Measurements from ENCODE around the gene FOXE3.

DNA sequence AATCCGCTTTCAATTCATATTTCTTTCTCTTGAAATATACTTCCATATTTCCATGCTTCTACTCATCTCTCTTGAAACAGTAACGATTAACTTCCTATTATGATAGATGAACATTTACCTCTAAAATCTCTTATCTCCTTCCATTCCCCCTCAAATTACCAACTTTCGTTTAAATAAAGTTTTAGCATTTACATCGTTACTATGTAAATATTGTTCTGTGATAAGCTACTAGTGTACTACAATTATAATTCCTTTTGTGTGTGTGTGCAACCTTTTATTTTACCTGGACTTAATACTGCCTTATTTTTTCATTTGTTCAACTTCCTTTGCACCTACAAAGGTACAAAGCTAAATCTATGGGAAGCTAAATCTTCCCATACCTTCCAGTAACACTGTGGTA is 4.5 kb downstream of the FOXE3 start:
- TF ChIP-seq, protein P1, sequence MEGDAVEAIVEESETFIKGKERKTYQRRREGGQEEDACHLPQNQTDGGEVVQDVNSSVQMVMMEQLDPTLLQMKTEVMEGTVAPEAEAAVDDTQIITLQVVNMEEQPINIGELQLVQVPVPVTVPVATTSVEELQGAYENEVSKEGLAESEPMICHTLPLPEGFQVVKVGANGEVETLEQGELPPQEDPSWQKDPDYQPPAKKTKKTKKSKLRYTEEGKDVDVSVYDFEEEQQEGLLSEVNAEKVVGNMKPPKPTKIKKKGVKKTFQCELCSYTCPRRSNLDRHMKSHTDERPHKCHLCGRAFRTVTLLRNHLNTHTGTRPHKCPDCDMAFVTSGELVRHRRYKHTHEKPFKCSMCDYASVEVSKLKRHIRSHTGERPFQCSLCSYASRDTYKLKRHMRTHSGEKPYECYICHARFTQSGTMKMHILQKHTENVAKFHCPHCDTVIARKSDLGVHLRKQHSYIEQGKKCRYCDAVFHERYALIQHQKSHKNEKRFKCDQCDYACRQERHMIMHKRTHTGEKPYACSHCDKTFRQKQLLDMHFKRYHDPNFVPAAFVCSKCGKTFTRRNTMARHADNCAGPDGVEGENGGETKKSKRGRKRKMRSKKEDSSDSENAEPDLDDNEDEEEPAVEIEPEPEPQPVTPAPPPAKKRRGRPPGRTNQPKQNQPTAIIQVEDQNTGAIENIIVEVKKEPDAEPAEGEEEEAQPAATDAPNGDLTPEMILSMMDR (IDR thresholded peaks at IDR 0.05): no peak
- TF ChIP-seq POLR2A (IDR thresholded peaks at IDR 0.05): no peak

Measured in testis (tissue), 2 donors.